Measurements from ENCODE around the gene OR3A3. TPM values are rescaled to one million over a fixed set of nuclear protein-coding genes. Genes with fewer than 3 reads are reported as not detected.
"Not testable (repeated sequence)": the region's sequence is repeated elsewhere in the genome, so short reads cannot be mapped to it uniquely, and the experiment has no call there.

Gene OR3A3
- total RNA-seq (not detected), polyA plus RNA-seq (not detected)

GRCh38 chr17:3411070-3411469 is at the start of gene OR3A3:
OR3A3 (plus strand) TSS chr17:3411370.
- DNase-seq, result no peak
- H3K36me3 ChIP-seq, result no peaks in the 10 kb centered on the region
- H3K27ac ChIP-seq, result no peak within 1 kb of the TSS
- TF ChIP-seq, protein P1, sequence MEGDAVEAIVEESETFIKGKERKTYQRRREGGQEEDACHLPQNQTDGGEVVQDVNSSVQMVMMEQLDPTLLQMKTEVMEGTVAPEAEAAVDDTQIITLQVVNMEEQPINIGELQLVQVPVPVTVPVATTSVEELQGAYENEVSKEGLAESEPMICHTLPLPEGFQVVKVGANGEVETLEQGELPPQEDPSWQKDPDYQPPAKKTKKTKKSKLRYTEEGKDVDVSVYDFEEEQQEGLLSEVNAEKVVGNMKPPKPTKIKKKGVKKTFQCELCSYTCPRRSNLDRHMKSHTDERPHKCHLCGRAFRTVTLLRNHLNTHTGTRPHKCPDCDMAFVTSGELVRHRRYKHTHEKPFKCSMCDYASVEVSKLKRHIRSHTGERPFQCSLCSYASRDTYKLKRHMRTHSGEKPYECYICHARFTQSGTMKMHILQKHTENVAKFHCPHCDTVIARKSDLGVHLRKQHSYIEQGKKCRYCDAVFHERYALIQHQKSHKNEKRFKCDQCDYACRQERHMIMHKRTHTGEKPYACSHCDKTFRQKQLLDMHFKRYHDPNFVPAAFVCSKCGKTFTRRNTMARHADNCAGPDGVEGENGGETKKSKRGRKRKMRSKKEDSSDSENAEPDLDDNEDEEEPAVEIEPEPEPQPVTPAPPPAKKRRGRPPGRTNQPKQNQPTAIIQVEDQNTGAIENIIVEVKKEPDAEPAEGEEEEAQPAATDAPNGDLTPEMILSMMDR (IDR thresholded peaks at IDR 0.05), result no peak
- 72 to 73% methylated on average over 3 of the region's 3 CpGs for WGBS, 2 donors
- no peak for FAIRE-seq
- ATAC-seq, result no peak
- H3K4me1 ChIP-seq, result no peaks in the 10 kb centered on the region
- intact Hi-C loops (cut with DNase I), result no loop called here
- H3K4me3 ChIP-seq, result no peak within 1 kb of the TSS
- H3K9me3 ChIP-seq, result no peaks in the 10 kb centered on the region
- no peaks in the 10 kb centered on the region for H3K27me3 ChIP-seq

DNA sequence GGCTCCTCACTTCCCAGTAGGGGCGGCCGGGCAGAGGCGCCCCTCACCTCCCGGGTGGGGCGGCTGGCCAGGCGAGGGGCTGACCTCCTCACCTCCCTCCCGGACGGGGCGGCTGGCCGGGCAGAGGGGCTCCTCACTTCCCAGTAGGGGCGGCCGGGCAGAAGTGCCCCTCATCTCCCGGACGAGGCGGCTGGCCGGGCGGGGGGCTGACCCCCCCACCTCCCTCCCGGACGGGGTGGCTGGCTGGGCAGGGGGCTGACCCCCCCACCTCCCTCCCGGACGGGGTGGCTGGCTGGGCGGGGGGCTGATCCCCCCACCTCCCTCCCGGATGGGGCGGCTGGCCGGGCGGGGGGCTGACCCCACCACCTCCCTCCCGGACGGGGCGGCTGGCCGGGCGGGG is 40.0 kb upstream of the OR3A3 start:
- FAIRE-seq; H3K4me3 ChIP-seq; H3K9me3 ChIP-seq; H3K27ac ChIP-seq; H3K36me3 ChIP-seq; H3K27me3 ChIP-seq; ATAC-seq; H3K4me1 ChIP-seq; intact Hi-C loops (cut with DNase I): not testable (repeated sequence)
- WGBS, 2 donors, result 88% methylated on average over 29 of the region's 31 CpGs; no CpG with 5 or more reads in 1 of the 2 donors
- peak in 1 of 6 donors; percentile 28 for DNase-seq

GRCh38 chr17:3378321-3378720 is 32.8 kb upstream of the OR3A3 start:
- intact Hi-C loops (cut with DNase I), result no loop called here
- TF ChIP-seq, protein P1 (IDR thresholded peaks at IDR 0.05), result no peak
- no peaks in the 10 kb centered on the region for H3K36me3 ChIP-seq
- no peak overlapping the region for H3K27ac ChIP-seq
- FAIRE-seq (no peak), DNase-seq (peak in 1 of 6 donors; percentile 44), ATAC-seq (no peak)
- H3K9me3 ChIP-seq, result no peaks in the 10 kb centered on the region
- no peaks in the 10 kb centered on the region for H3K27me3 ChIP-seq
- 52 to 72% methylated on average over 8 of the region's 8 CpGs for WGBS, 2 donors
- H3K4me3 ChIP-seq, result no peak overlapping the region
- H3K4me1 ChIP-seq, result no peaks in the 10 kb centered on the region

GRCh38 chr17:3381957-3382356 is 29.2 kb upstream of the OR3A3 start:
- DNase-seq (no peak), ATAC-seq (no peak), FAIRE-seq (no peak)
- peaks cover 0 to 23% (median 2%) of the 10 kb centered on the region in 4 donors for H3K27me3 ChIP-seq
- H3K4me1 ChIP-seq, result no peaks in the 10 kb centered on the region
- no peak overlapping the region for H3K4me3 ChIP-seq
- no peaks in the 10 kb centered on the region for H3K36me3 ChIP-seq
- no peaks in the 10 kb centered on the region for H3K9me3 ChIP-seq
- TF ChIP-seq, protein P1 (IDR thresholded peaks at IDR 0.05), result no peak
- H3K27ac ChIP-seq, result no peak overlapping the region
- intact Hi-C loops (cut with DNase I), result no loop called here
- WGBS, 2 donors, result 54 to 63% methylated on average over 5 of the region's 5 CpGs

DNA sequence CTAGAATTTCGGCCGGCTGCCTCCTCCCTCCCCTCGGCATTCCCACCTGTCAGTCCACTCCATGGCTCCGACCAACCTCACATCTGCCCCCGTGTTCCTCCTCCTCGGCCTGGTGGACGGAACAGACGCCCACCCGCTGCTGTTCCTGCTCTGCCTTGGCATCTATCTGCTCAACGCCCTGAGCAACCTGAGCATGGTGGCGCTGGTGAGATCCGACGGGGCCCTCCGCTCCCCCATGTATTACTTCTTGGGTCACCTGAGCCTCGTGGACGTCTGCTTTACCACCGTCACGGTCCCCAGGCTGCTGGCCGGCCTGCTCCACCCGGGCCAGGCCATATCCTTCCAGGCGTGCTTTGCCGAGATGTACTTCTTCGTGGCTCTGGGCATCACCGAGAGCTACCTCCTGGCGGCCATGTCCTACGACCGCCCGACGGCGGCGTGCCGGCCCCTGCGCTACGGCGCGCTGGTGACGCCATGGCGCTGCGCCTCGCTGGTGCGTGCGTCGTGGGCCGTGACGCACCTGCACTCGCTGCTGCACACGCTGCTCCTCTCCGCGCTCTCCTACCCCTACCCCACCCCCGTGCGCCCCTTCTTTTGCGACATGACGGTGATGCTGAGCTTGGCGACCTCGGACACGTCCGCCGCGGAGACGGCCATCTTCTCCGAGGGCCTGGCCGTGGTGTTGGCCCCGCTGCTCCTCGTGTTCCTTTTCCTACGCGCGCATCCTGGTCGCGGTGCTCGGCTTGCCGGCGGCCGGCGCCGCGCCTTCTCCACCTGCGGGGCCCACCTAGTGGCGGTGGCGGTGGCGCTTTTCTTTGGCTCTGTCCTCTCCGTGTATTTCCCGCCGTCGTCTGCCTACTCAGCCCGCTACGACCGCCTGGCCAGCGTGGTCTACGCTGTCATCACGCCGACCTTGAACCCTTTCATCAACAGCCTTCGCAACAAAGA is 25.0 kb upstream of the OR3A3 start, which contains the start of gene OR3A2:
Gene OR3A2, minus strand, starts transcription at position 440 of the 948 bp plus-strand sequence.
- 23% methylated on average over 85 to 92 of the region's 92 CpGs for WGBS, 2 donors
- H3K36me3 ChIP-seq, result no peaks in the 10 kb centered on the region
- peaks cover 0 to 23% (median 2%) of the 10 kb centered on the region in 4 donors for H3K27me3 ChIP-seq
- no peak within 1 kb of the TSS for H3K27ac ChIP-seq
- H3K4me1 ChIP-seq, result no peaks in the 10 kb centered on the region
- H3K4me3 ChIP-seq, result peak within 1 kb of the TSS in 1 of 4 donors; percentile 8
- ATAC-seq (peak in 1 of 4 donors; percentile 68), FAIRE-seq (no peak), DNase-seq (peak in 1 of 6 donors; percentile 31)
- intact Hi-C loops (cut with DNase I), result no loop called here
- no peaks in the 10 kb centered on the region for H3K9me3 ChIP-seq
- TF ChIP-seq, protein P1 (IDR thresholded peaks at IDR 0.05), result no peak
